ENCODE data around the gene ELL2. TPM values are rescaled to one million over a fixed set of nuclear protein-coding genes. Genes with fewer than 3 reads are reported as not detected.
"Not testable (repeated sequence)": the region's sequence is repeated elsewhere in the genome, so short reads cannot be mapped to it uniquely, and the experiment has no call there.

The ELL2 gene
- polyA plus RNA-seq, 3 donors = 9.7 to 17.0 (median 13.0) TPM

GRCh38 chr5:95837492-95837891, 124.2 kb downstream of the ELL2 start:
- no peak for DNase-seq (ENCODE audit: extremely low read depth in 1 of 11, low read depth in 9 of 11, low spot score in 4 of 11)

DNA sequence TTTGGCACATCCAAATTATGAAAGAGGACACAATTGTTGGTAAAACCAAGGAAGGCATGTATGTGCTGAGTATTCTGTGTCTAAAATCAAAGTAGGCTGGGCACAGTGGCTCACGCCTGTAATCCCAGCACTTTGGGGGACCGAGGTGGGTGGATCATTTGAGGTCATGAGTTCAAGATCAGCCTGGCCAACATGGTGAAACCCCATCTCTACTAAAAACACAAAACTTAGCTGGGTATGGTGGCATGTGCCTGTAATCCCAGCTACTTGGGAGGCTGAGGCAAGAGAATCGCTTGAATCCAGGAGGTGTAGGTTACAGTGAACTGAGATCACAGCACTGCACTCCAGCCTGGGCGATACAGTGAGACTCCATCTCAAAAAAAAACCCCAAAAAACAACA, 124.7 kb downstream of the ELL2 start:
- not testable (repeated sequence) for DNase-seq (ENCODE audit: extremely low read depth in 1 of 11, low read depth in 9 of 11, low spot score in 4 of 11)

DNA sequence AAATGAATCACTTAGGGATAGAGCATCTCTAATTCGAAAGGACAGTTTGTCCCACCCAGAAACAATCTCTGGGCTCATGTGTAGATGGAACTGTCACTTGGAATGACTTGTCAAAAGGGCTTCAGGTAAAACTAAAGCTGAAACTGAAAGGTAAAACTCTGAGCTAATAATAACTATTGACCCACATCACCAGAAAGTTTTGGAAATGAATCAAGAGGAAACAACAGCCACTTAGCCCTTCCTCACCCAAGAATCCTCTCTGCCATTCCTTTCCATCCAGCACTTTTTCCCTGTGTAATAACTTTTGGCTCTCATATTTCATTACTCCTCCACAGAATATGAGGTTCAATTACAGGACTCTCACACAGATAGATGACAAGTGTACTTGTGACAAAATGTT, 125.1 kb downstream of the ELL2 start:
- DNase-seq (ENCODE audit: extremely low read depth in 1 of 11, low read depth in 9 of 11, low spot score in 4 of 11) = no peak

GRCh38 chr5:95835682-95836385, 125.8 kb downstream of the ELL2 start:
- DNase-seq (ENCODE audit: extremely low read depth in 1 of 11, low read depth in 9 of 11, low spot score in 4 of 11) = no peak

Other genes starting within 250 kb of the ELL2 start
- gene RHOBTB3, start 230.5 kb downstream of the ELL2 start, polyA plus RNA-seq (ENCODE audit: insufficient read length in 3 of 3) = 10 to 100 TPM; 75.0 to 86.6 (median 81.5) TPM
- 10 to 100 TPM; 63.7 to 67.4 (median 65.9) TPM for gene GLRX, start 139.1 kb downstream of the ELL2 start, polyA plus RNA-seq (ENCODE audit: insufficient read length in 3 of 3)

Measured in renal cortex interstitium (tissue), 11 donors.